HCT116 (cell line): Measurements from ENCODE around the gene HNMT. TPM values are rescaled to one million over a fixed set of nuclear protein-coding genes. Genes with fewer than 3 reads are reported as not detected.
"Not testable (repeated sequence)": the region's sequence is repeated elsewhere in the genome, so short reads cannot be mapped to it uniquely, and the experiment has no call there.

Experiments
- ATAC-seq: fragments of 200-7000 bp; cut with Tn5 transposase; 2 replicates; pipeline ENCODE4 v1.9.1; 2020; ENCODE audit warnings: mild to moderate bottlenecking, moderate library complexity
- BruUV-seq: library from RNA; stranded (reverse); fragments of 400-500 nt; replicated peaks from 2 replicates; lab custom pipeline; 2021; lab: Mats Ljungman, UMichigan
- CTCF ChIA-PET: fragments of 300-600 bp; sonication (Branson Sonifier 250); formaldehyde crosslinking; loops from one replicate; lab custom pipeline; 2021; ENCODE audit warnings: antibody characterized with exemption; lab: Charles Lee
- POLR2A ChIA-PET: fragments of 300-600, 350-600 bp; sonication (Branson Sonifier 250); formaldehyde crosslinking; loops from one replicate; lab custom pipeline; 2021; ENCODE audit warnings: antibody characterized with exemption; lab: Charles Lee
- RAD21 ChIA-PET, 2 experiments: fragments of 300-600 bp; sonication (Branson Sonifier 250); formaldehyde crosslinking; loops; one replicate each; lab custom pipeline; 2023; ENCODE audit warnings: low total read pairs in 2 of 2; ENCODE audit not compliant: uncharacterized antibody in 2 of 2, unreplicated experiment in 2 of 2, low non-redundant PET in 1 of 2; lab: Charles Lee
- DNase-seq: peaks from one replicate; pipeline ENCODE4 v3.0.0-alpha.2; 2010; ENCODE audit warnings: low read depth, low spot score
- H2AFZ ChIP-seq: fragments of 200-600 bp; shearing (Covaris generic), sonication (generic); 2 replicates; pipeline ENCODE4 v1.6.1; 2017; ENCODE audit warnings: low read depth, mixed run types, mixed read lengths, antibody characterized with exemption, low read length; ENCODE audit not compliant: poor library complexity, severe bottlenecking
- H3K27ac ChIP-seq: 2 replicates; pipeline ENCODE4 v1.5.1; 2012; ENCODE audit warnings: low read depth, low read length
- H3K27me3 ChIP-seq: fragments of 200-600 bp; sonication (generic); 2 replicates; pipeline ENCODE4 v1.6.1; 2016; ENCODE audit warnings: mixed run types, low read length, mixed read lengths; ENCODE audit not compliant: insufficient read depth
- H3K36me3 ChIP-seq, 2 experiments: fragments of 200-500 bp in 1 of 2; fragments of 200-600 bp in 1 of 2; sonication (Bioruptor generic) in 1 of 2; sonication (generic) in 1 of 2; 2 replicates each; pipeline versions ENCODE4 v1.5.1 to v1.6.1; 2014 to 2016; ENCODE audit warnings: low read length in 2 of 2, inconsistent platforms in 1 of 2, mixed read lengths in 1 of 2, mixed run types in 1 of 2; ENCODE audit not compliant: insufficient read depth in 2 of 2, control insufficient read depth in 1 of 2
- H3K4me1 ChIP-seq, 2 experiments: fragments of 200-600 bp in 1 of 2; sonication (generic) in 1 of 2; 2 replicates each; pipeline versions ENCODE4 v1.5.1 to v1.6.1; 2012 to 2017; ENCODE audit warnings: low read length in 2 of 2, inconsistent platforms in 1 of 2, mild to moderate bottlenecking in 1 of 2, mixed read lengths in 1 of 2, mixed run types in 1 of 2, moderate library complexity in 1 of 2; ENCODE audit not compliant: insufficient read depth in 2 of 2, control insufficient read depth in 1 of 2
- H3K4me2 ChIP-seq: fragments of 200-600 bp; sonication (generic); 2 replicates; pipeline ENCODE4 v1.6.1; 2017; ENCODE audit warnings: mixed run types, low read length, mixed read lengths
- H3K4me3 ChIP-seq, 2 experiments: fragments of 200-600 bp in 1 of 2; sonication (generic) in 1 of 2; replicated peaks in 1 of 2; 2 replicates each; pipeline ENCODE4 v1.5.1; 2011 to 2016; ENCODE audit warnings: low read length in 2 of 2, control low read depth in 1 of 2, low read depth in 1 of 2, mild to moderate bottlenecking in 1 of 2, mixed read lengths in 1 of 2, mixed run types in 1 of 2
- H3K79me2 ChIP-seq: fragments of 200-600 bp; sonication (generic); 2 replicates; pipeline ENCODE4 v1.6.1; 2017; ENCODE audit warnings: mild to moderate bottlenecking, mixed run types, low read length, moderate library complexity, mixed read lengths; ENCODE audit not compliant: insufficient read depth
- H3K9ac ChIP-seq: fragments of 200-600 bp; sonication (generic); 2 replicates; pipeline ENCODE4 v1.6.1; 2016; ENCODE audit warnings: low read length, mixed read lengths
- H3K9me2 ChIP-seq: fragments of 200-600 bp; sonication (generic), shearing (Covaris generic); 2 replicates; pipeline ENCODE4 v1.6.1; 2017; ENCODE audit warnings: mixed run types, mild to moderate bottlenecking, moderate library complexity; ENCODE audit not compliant: insufficient read depth
- H3K9me3 ChIP-seq, 2 experiments: fragments of 200-500 bp in 1 of 2; fragments of 200-600 bp in 1 of 2; sonication (Bioruptor generic) in 1 of 2; sonication (generic) in 1 of 2; 2 replicates each; pipeline ENCODE4 v1.6.1; 2014 to 2017; ENCODE audit warnings: low read length in 2 of 2, mixed read lengths in 2 of 2, inconsistent platforms in 1 of 2, low read depth in 1 of 2, mild to moderate bottlenecking in 1 of 2, mixed run types in 1 of 2, moderate library complexity in 1 of 2; ENCODE audit not compliant: control insufficient read depth in 1 of 2, insufficient read depth in 1 of 2
- H4K20me1 ChIP-seq: fragments of 200-600 bp; sonication (generic), shearing (Covaris generic); 2 replicates; pipeline ENCODE4 v1.6.1; 2017; ENCODE audit warnings: mixed run types, mild to moderate bottlenecking, moderate library complexity; ENCODE audit not compliant: insufficient read depth
- EGR1 ChIP-seq: IDR thresholded peaks from 2 replicates; pipeline ENCODE4 v1.6.1; 2012; ENCODE audit warnings: low read depth
- FOSL1 ChIP-seq: IDR thresholded peaks from 2 replicates; pipeline ENCODE4 v1.6.1; 2012; ENCODE audit warnings: low read depth
- SP1 ChIP-seq: IDR thresholded peaks from 2 replicates; pipeline ENCODE4 v1.6.1; 2012; ENCODE audit warnings: low read depth
- SRF ChIP-seq: IDR thresholded peaks from 2 replicates; pipeline ENCODE4 v1.6.1; 2012; ENCODE audit warnings: low read depth
- TCF7L2 ChIP-seq: IDR thresholded peaks from 2 replicates; pipeline ENCODE4 v1.7.0; 2011; ENCODE audit warnings: borderline replicate concordance, inconsistent platforms; ENCODE audit not compliant: insufficient read depth, insufficient read length; ENCODE audit errors: extremely low read depth
- YY1 ChIP-seq: IDR thresholded peaks from 2 replicates; pipeline ENCODE4 v1.6.1; 2011; ENCODE audit warnings: low read length, low read depth, moderate library complexity, mild to moderate bottlenecking; ENCODE audit not compliant: insufficient replicate concordance; ENCODE audit errors: extremely low read depth
- intact Hi-C: fragments of 100-400 bp; cut with micrococcal nuclease; formaldehyde crosslinking; loops from 2 replicates; pipeline ENCODE4 v1.10.0; 2022
- total RNA-seq: library from RNA; stranded (reverse); gene quantifications from one replicate; pipeline ENCODE4 v1.2.1, GENCODE V29; 2021; ENCODE audit not compliant: unreplicated experiment
- TF ChIP-seq, protein P1 (sequence below): IDR thresholded peaks from 2 replicates; pipeline ENCODE4 v1.6.1; 2011; ENCODE audit warnings: mild to moderate bottlenecking, low read length, moderate library complexity; ENCODE audit not compliant: insufficient replicate concordance; ENCODE audit errors: extremely low read depth

HNMT gene
- total RNA-seq, 1 experiment from 2014 or later: not detected

GRCh38 chr2:137969418-137969765, 5.1 kb downstream of the HNMT start:
- CTCF ChIA-PET: no interaction called here
- no peak for ATAC-seq
- Histone ChIP-seq H3K36me3 (no peaks in the 10 kb centered on the region), H3K9me3 (no peaks in the 10 kb centered on the region)
- BruUV-seq: no TSS peak
- TF ChIP-seq YY1: no peak
- no peak for TF ChIP-seq TCF7L2
- TF ChIP-seq, protein P1, sequence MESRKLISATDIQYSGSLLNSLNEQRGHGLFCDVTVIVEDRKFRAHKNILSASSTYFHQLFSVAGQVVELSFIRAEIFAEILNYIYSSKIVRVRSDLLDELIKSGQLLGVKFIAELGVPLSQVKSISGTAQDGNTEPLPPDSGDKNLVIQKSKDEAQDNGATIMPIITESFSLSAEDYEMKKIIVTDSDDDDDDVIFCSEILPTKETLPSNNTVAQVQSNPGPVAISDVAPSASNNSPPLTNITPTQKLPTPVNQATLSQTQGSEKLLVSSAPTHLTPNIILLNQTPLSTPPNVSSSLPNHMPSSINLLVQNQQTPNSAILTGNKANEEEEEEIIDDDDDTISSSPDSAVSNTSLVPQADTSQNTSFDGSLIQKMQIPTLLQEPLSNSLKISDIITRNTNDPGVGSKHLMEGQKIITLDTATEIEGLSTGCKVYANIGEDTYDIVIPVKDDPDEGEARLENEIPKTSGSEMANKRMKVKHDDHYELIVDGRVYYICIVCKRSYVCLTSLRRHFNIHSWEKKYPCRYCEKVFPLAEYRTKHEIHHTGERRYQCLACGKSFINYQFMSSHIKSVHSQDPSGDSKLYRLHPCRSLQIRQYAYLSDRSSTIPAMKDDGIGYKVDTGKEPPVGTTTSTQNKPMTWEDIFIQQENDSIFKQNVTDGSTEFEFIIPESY: no peak
- no peak for TF ChIP-seq SP1
- TF ChIP-seq SRF: no peak
- TF ChIP-seq EGR1: no peak
- TF ChIP-seq, all 23 proteins: peak for 0
- no peaks in the 10 kb centered on the region for H3K27me3 ChIP-seq
- intact Hi-C loops: no loop called here
- no peak overlapping the region for H3K27ac ChIP-seq
- H3K9ac ChIP-seq: no peak overlapping the region
- no peaks in the 10 kb centered on the region for H4K20me1 ChIP-seq
- H3K4me1 ChIP-seq: no peaks in the 10 kb centered on the region
- no peaks in the 10 kb centered on the region for H3K9me2 ChIP-seq
- H3K79me2 ChIP-seq: no peaks in the 10 kb centered on the region
- ChIA-PET RAD21 (no interaction called here), POLR2A (no interaction called here)
- no peak overlapping the region for H2AFZ ChIP-seq
- no peak overlapping the region for H3K4me3 ChIP-seq
- H3K4me2 ChIP-seq: no peak overlapping the region
- DNase-seq: no peak

DNA sequence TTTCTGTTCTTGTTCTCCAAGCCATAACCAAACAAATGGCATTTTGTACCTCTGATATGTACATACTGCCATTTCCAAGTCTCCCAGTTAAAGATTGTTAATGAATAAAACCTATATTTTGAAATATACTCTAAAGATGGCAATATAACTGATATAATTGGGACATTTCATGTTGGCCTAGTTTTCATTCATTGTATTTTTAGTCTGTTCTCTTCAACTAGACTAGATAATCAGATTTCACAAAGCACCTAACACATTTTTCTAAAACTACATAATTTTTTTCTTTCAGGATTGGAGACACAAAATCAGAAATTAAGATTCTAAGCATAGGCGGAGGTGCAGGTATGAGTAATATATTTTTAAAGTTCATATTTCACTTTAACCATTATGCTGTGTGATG, 5.6 kb downstream of the HNMT start:
- Histone ChIP-seq H3K9me2 (no peaks in the 10 kb centered on the region), H3K79me2 (no peaks in the 10 kb centered on the region), H3K4me1 (no peaks in the 10 kb centered on the region), H3K9ac (no peak overlapping the region), H2AFZ (no peak overlapping the region), H3K4me3 (no peak overlapping the region), H3K36me3 (no peaks in the 10 kb centered on the region), H3K27ac (no peak overlapping the region), H3K9me3 (no peaks in the 10 kb centered on the region), H3K27me3 (no peaks in the 10 kb centered on the region), H3K4me2 (no peak overlapping the region), H4K20me1 (no peaks in the 10 kb centered on the region)
- DNase-seq (no peak), ATAC-seq (no peak)
- ChIA-PET RAD21 (no interaction called here), POLR2A (no interaction called here), CTCF (no interaction called here)
- intact Hi-C loops: no loop called here
- no TSS peak for BruUV-seq
- TF ChIP-seq FOSL1: no peak

- DNase-seq, H4K20me1 ChIP-seq, CTCF ChIA-PET, H3K36me3 ChIP-seq, BruUV-seq, H3K9ac ChIP-seq, H3K4me2 ChIP-seq, H3K79me2 ChIP-seq, ATAC-seq, H3K9me3 ChIP-seq, H3K9me2 ChIP-seq, H3K4me3 ChIP-seq, RAD21 ChIA-PET, H3K27ac ChIP-seq, H3K27me3 ChIP-seq, H2AFZ ChIP-seq, intact Hi-C loops, POLR2A ChIA-PET: not testable (repeated sequence)
- peaks cover 4 to 13% of the 10 kb centered on the region in 2 experiments for H3K4me1 ChIP-seq
Measured at GRCh38 chr2:137971259-137971658, 7.0 kb downstream of the HNMT start.
